PFSK-1 (cell line): ENCODE results near the gene B9D2.

Experiments used
- FOXP2 ChIP-seq: optimal IDR thresholded peaks from 2 replicates; pipeline ENCODE3; 2011; ENCODE audit warnings: borderline replicate concordance, control low read depth, inconsistent platforms; ENCODE audit not compliant: insufficient read depth; ENCODE audit errors: extremely low read length, extremely low read depth
- POLR2AphosphoS5 ChIP-seq: IDR thresholded peaks from 2 replicates; pipeline ENCODE4 v1.6.1; 2012; ENCODE audit warnings: low read depth, mild to moderate bottlenecking, control low read depth, low read length, moderate library complexity
- REST ChIP-seq, 2 experiments: IDR thresholded peaks; 2 replicates each; pipeline versions ENCODE4 v1.6.1 to v1.8.0; 2011 to 2012; ENCODE audit warnings: low read depth in 2 of 2, low read length in 2 of 2, control low read depth in 1 of 2, inconsistent platforms in 1 of 2, mild to moderate bottlenecking in 1 of 2, moderate library complexity in 1 of 2; ENCODE audit not compliant: insufficient read depth in 1 of 2
- SIN3A ChIP-seq: IDR thresholded peaks from 2 replicates; pipeline ENCODE4 v1.6.1; 2012; ENCODE audit warnings: mild to moderate bottlenecking, low read length, moderate library complexity, borderline replicate concordance; ENCODE audit not compliant: insufficient read depth
- TAF1 ChIP-seq: IDR thresholded peaks from 2 replicates; pipeline ENCODE4 v1.6.1; 2012; ENCODE audit warnings: low read length, control low read depth, borderline replicate concordance; ENCODE audit not compliant: insufficient read depth

- TF ChIP-seq POLR2AphosphoS5 = no peak
- TF ChIP-seq TAF1 = no peak
- TF ChIP-seq FOXP2 = no peak
- no peak for TF ChIP-seq REST (IDR thresholded peaks at IDR 0.05; ENCODE audit: insufficient read depth in 1 of 2, low read depth in 2 of 2, low read length in 2 of 2)
- no peak for TF ChIP-seq SIN3A
These were observed 39.4 kb upstream of the B9D2 start for GRCh38 chr19:41403181-41403970.
